HCT116 (cell line): ENCODE data around the gene ENTR1. TPM values are rescaled to one million over a fixed set of nuclear protein-coding genes. Genes with fewer than 3 reads are reported as not detected.

Source experiments
- ATAC-seq: fragments of 200-7000 bp; cut with Tn5 transposase; 2 replicates; pipeline ENCODE4 v1.9.1; 2020; ENCODE audit warnings: mild to moderate bottlenecking, moderate library complexity
- BruUV-seq: library from RNA; stranded (reverse); fragments of 400-500 nt; replicated peaks from 2 replicates; lab custom pipeline; 2021; lab: Mats Ljungman, UMichigan
- CTCF ChIA-PET: fragments of 300-600 bp; sonication (Branson Sonifier 250); formaldehyde crosslinking; loops from one replicate; lab custom pipeline; 2021; ENCODE audit warnings: antibody characterized with exemption; lab: Charles Lee
- POLR2A ChIA-PET: fragments of 300-600, 350-600 bp; sonication (Branson Sonifier 250); formaldehyde crosslinking; loops from one replicate; lab custom pipeline; 2021; ENCODE audit warnings: antibody characterized with exemption; lab: Charles Lee
- RAD21 ChIA-PET, 2 experiments: fragments of 300-600 bp; sonication (Branson Sonifier 250); formaldehyde crosslinking; loops; one replicate each; lab custom pipeline; 2023; ENCODE audit warnings: low total read pairs in 2 of 2; ENCODE audit not compliant: uncharacterized antibody in 2 of 2, unreplicated experiment in 2 of 2, low non-redundant PET in 1 of 2; lab: Charles Lee
- DNase-seq: peaks from one replicate; pipeline ENCODE4 v3.0.0-alpha.2; 2010; ENCODE audit warnings: low read depth, low spot score
- H2AFZ ChIP-seq: fragments of 200-600 bp; shearing (Covaris generic), sonication (generic); 2 replicates; pipeline ENCODE4 v1.6.1; 2017; ENCODE audit warnings: low read depth, mixed run types, mixed read lengths, antibody characterized with exemption, low read length; ENCODE audit not compliant: poor library complexity, severe bottlenecking
- H3K27ac ChIP-seq: 2 replicates; pipeline ENCODE4 v1.5.1; 2012; ENCODE audit warnings: low read depth, low read length
- H3K27me3 ChIP-seq: fragments of 200-600 bp; sonication (generic); 2 replicates; pipeline ENCODE4 v1.6.1; 2016; ENCODE audit warnings: mixed run types, low read length, mixed read lengths; ENCODE audit not compliant: insufficient read depth
- H3K36me3 ChIP-seq, 2 experiments: fragments of 200-500 bp in 1 of 2; fragments of 200-600 bp in 1 of 2; sonication (Bioruptor generic) in 1 of 2; sonication (generic) in 1 of 2; 2 replicates each; pipeline versions ENCODE4 v1.5.1 to v1.6.1; 2014 to 2016; ENCODE audit warnings: low read length in 2 of 2, inconsistent platforms in 1 of 2, mixed read lengths in 1 of 2, mixed run types in 1 of 2; ENCODE audit not compliant: insufficient read depth in 2 of 2, control insufficient read depth in 1 of 2
- H3K4me1 ChIP-seq, 2 experiments: fragments of 200-600 bp in 1 of 2; sonication (generic) in 1 of 2; 2 replicates each; pipeline versions ENCODE4 v1.5.1 to v1.6.1; 2012 to 2017; ENCODE audit warnings: low read length in 2 of 2, inconsistent platforms in 1 of 2, mild to moderate bottlenecking in 1 of 2, mixed read lengths in 1 of 2, mixed run types in 1 of 2, moderate library complexity in 1 of 2; ENCODE audit not compliant: insufficient read depth in 2 of 2, control insufficient read depth in 1 of 2
- H3K4me2 ChIP-seq: fragments of 200-600 bp; sonication (generic); 2 replicates; pipeline ENCODE4 v1.6.1; 2017; ENCODE audit warnings: mixed run types, low read length, mixed read lengths
- H3K4me3 ChIP-seq, 2 experiments: fragments of 200-600 bp in 1 of 2; sonication (generic) in 1 of 2; replicated peaks in 1 of 2; 2 replicates each; pipeline ENCODE4 v1.5.1; 2011 to 2016; ENCODE audit warnings: low read length in 2 of 2, control low read depth in 1 of 2, low read depth in 1 of 2, mild to moderate bottlenecking in 1 of 2, mixed read lengths in 1 of 2, mixed run types in 1 of 2
- H3K79me2 ChIP-seq: fragments of 200-600 bp; sonication (generic); 2 replicates; pipeline ENCODE4 v1.6.1; 2017; ENCODE audit warnings: mild to moderate bottlenecking, mixed run types, low read length, moderate library complexity, mixed read lengths; ENCODE audit not compliant: insufficient read depth
- H3K9ac ChIP-seq: fragments of 200-600 bp; sonication (generic); 2 replicates; pipeline ENCODE4 v1.6.1; 2016; ENCODE audit warnings: low read length, mixed read lengths
- H3K9me2 ChIP-seq: fragments of 200-600 bp; sonication (generic), shearing (Covaris generic); 2 replicates; pipeline ENCODE4 v1.6.1; 2017; ENCODE audit warnings: mixed run types, mild to moderate bottlenecking, moderate library complexity; ENCODE audit not compliant: insufficient read depth
- H3K9me3 ChIP-seq, 2 experiments: fragments of 200-500 bp in 1 of 2; fragments of 200-600 bp in 1 of 2; sonication (Bioruptor generic) in 1 of 2; sonication (generic) in 1 of 2; 2 replicates each; pipeline ENCODE4 v1.6.1; 2014 to 2017; ENCODE audit warnings: low read length in 2 of 2, mixed read lengths in 2 of 2, inconsistent platforms in 1 of 2, low read depth in 1 of 2, mild to moderate bottlenecking in 1 of 2, mixed run types in 1 of 2, moderate library complexity in 1 of 2; ENCODE audit not compliant: control insufficient read depth in 1 of 2, insufficient read depth in 1 of 2
- H4K20me1 ChIP-seq: fragments of 200-600 bp; sonication (generic), shearing (Covaris generic); 2 replicates; pipeline ENCODE4 v1.6.1; 2017; ENCODE audit warnings: mixed run types, mild to moderate bottlenecking, moderate library complexity; ENCODE audit not compliant: insufficient read depth
- CEBPB ChIP-seq: IDR thresholded peaks from 2 replicates; pipeline ENCODE4 v1.6.1; 2012; ENCODE audit warnings: low read depth
- ELF1 ChIP-seq: IDR thresholded peaks from 2 replicates; pipeline ENCODE4 v1.6.1; 2012; ENCODE audit warnings: low read depth, borderline replicate concordance
- EZH2 ChIP-seq: fragments of 200-600 bp; sonication (generic); IDR thresholded peaks from 2 replicates; pipeline ENCODE4 v1.6.1; 2017; ENCODE audit warnings: antibody characterized with exemption, mixed run types
- FOSL1 ChIP-seq: IDR thresholded peaks from 2 replicates; pipeline ENCODE4 v1.6.1; 2012; ENCODE audit warnings: low read depth
- JUND ChIP-seq: IDR thresholded peaks from 2 replicates; pipeline ENCODE4 v1.6.1; 2012
- POLR2A ChIP-seq: IDR thresholded peaks from 2 replicates; pipeline ENCODE4 v1.7.0; 2011; ENCODE audit warnings: borderline replicate concordance; ENCODE audit not compliant: insufficient read depth, insufficient read length; ENCODE audit errors: extremely low read depth
- POLR2AphosphoS5 ChIP-seq: IDR thresholded peaks from 2 replicates; pipeline ENCODE4 v1.6.1; 2011; ENCODE audit warnings: mild to moderate bottlenecking, low read depth, low read length, moderate library complexity
- RAD21 ChIP-seq: IDR thresholded peaks from 2 replicates; pipeline ENCODE4 v1.6.1; 2012; ENCODE audit warnings: low read depth, mild to moderate bottlenecking
- SIN3A ChIP-seq: IDR thresholded peaks from 2 replicates; pipeline ENCODE4 v1.6.1; 2012; ENCODE audit warnings: low read depth
- SP1 ChIP-seq: IDR thresholded peaks from 2 replicates; pipeline ENCODE4 v1.6.1; 2012; ENCODE audit warnings: low read depth
- SRF ChIP-seq: IDR thresholded peaks from 2 replicates; pipeline ENCODE4 v1.6.1; 2012; ENCODE audit warnings: low read depth
- TCF7L2 ChIP-seq: IDR thresholded peaks from 2 replicates; pipeline ENCODE4 v1.7.0; 2011; ENCODE audit warnings: borderline replicate concordance, inconsistent platforms; ENCODE audit not compliant: insufficient read depth, insufficient read length; ENCODE audit errors: extremely low read depth
- ZFX ChIP-seq: fragments of 450-650 bp; IDR thresholded peaks from 2 replicates; pipeline ENCODE4 v1.6.1; 2017
- intact Hi-C: fragments of 100-400 bp; cut with micrococcal nuclease; formaldehyde crosslinking; loops from 2 replicates; pipeline ENCODE4 v1.10.0; 2022
- total RNA-seq: library from RNA; stranded (reverse); gene quantifications from one replicate; pipeline ENCODE4 v1.2.1, GENCODE V29; 2021; ENCODE audit not compliant: unreplicated experiment
- TF ChIP-seq, protein P1 (sequence below), 3 experiments: fragments of 200-600 bp in 1 of 3; sonication (generic) in 1 of 3; IDR thresholded peaks in 2 of 3; conservative IDR thresholded peaks in 1 of 3; 2 replicates each; pipeline ENCODE4 v1.5.1; 2012 to 2017; ENCODE audit warnings: low read depth in 2 of 3, low read length in 2 of 3, antibody characterized with exemption in 1 of 3, borderline replicate concordance in 1 of 3, control low read depth in 1 of 3, mild to moderate bottlenecking in 1 of 3, mixed read lengths in 1 of 3, mixed run types in 1 of 3, moderate library complexity in 1 of 3; ENCODE audit not compliant: insufficient read depth in 1 of 3
- TF ChIP-seq, protein P2 (sequence below): IDR thresholded peaks from 2 replicates; pipeline ENCODE4 v1.6.1; 2012
- TF ChIP-seq, protein P3 (sequence below): IDR thresholded peaks from 2 replicates; pipeline ENCODE4 v1.6.1; 2012; ENCODE audit warnings: low read depth

The ENTR1 gene
- total RNA-seq, 1 experiment from 2014 or later: 119 TPM

DNA sequence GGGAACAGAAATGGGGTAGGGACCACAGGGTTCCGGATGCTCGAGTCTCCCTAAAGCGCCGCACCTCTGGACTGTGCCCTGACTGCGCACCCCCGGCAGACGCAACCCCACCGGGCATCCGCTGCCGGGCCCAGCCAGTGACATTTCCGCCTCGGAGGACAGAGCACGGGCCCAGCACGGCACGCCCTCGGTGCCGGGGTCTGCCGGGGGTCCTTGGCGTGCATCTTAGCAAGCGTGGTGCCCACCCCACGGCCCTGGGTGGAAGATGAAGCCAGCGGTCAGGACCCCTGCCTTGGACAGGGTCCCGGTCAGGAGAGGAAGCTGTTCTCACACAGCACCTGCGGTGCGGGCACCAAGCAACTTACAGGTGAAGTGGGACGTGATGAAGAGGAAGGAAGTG is 22.2 kb upstream of the ENTR1 start:
- peaks cover 7 to 11% of the 10 kb centered on the region in 2 experiments; a peak in 2 of 4 replicates for H3K36me3 ChIP-seq
- no peaks in the 10 kb centered on the region for H3K9me2 ChIP-seq
- ChIA-PET RAD21 (no interaction called here), POLR2A (no interaction called here), CTCF (no interaction called here)
- no peaks in the 10 kb centered on the region for H3K9me3 ChIP-seq
- ATAC-seq: no peak
- intact Hi-C loops: no loop called here
- H3K4me2 ChIP-seq: no peak overlapping the region
- no peak overlapping the region for H3K27ac ChIP-seq
- peaks cover 42% of the 10 kb centered on the region for H3K79me2 ChIP-seq
- H2AFZ ChIP-seq: no peak overlapping the region
- no peaks in the 10 kb centered on the region for H3K27me3 ChIP-seq
- no peaks in the 10 kb centered on the region for H4K20me1 ChIP-seq
- BruUV-seq: no TSS peak
- peaks cover 0 to 3% of the 10 kb centered on the region in 2 experiments; a peak in 3 of 4 replicates for H3K4me1 ChIP-seq
- TF ChIP-seq FOSL1 (no peak), POLR2AphosphoS5 (no peak), POLR2A (no peak), CEBPB (no peak), EZH2 (no peak), ZFX (no peak), TCF7L2 (no peak), JUND (no peak), SIN3A (no peak), ELF1 (no peak), SRF (no peak), RAD21 (no peak), SP1 (no peak)
- TF ChIP-seq, protein P1, sequence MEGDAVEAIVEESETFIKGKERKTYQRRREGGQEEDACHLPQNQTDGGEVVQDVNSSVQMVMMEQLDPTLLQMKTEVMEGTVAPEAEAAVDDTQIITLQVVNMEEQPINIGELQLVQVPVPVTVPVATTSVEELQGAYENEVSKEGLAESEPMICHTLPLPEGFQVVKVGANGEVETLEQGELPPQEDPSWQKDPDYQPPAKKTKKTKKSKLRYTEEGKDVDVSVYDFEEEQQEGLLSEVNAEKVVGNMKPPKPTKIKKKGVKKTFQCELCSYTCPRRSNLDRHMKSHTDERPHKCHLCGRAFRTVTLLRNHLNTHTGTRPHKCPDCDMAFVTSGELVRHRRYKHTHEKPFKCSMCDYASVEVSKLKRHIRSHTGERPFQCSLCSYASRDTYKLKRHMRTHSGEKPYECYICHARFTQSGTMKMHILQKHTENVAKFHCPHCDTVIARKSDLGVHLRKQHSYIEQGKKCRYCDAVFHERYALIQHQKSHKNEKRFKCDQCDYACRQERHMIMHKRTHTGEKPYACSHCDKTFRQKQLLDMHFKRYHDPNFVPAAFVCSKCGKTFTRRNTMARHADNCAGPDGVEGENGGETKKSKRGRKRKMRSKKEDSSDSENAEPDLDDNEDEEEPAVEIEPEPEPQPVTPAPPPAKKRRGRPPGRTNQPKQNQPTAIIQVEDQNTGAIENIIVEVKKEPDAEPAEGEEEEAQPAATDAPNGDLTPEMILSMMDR (IDR thresholded peaks at IDR 0.05 in 2 of 3, conservative IDR thresholded peaks at IDR 0.05 in 1 of 3; ENCODE audit: borderline replicate concordance in 1 of 3, insufficient read depth in 1 of 3, low read depth in 2 of 3, low read length in 2 of 3): no peak
- TF ChIP-seq, protein P2, sequence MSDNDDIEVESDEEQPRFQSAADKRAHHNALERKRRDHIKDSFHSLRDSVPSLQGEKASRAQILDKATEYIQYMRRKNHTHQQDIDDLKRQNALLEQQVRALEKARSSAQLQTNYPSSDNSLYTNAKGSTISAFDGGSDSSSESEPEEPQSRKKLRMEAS: no peak
- TF ChIP-seq, protein P3, sequence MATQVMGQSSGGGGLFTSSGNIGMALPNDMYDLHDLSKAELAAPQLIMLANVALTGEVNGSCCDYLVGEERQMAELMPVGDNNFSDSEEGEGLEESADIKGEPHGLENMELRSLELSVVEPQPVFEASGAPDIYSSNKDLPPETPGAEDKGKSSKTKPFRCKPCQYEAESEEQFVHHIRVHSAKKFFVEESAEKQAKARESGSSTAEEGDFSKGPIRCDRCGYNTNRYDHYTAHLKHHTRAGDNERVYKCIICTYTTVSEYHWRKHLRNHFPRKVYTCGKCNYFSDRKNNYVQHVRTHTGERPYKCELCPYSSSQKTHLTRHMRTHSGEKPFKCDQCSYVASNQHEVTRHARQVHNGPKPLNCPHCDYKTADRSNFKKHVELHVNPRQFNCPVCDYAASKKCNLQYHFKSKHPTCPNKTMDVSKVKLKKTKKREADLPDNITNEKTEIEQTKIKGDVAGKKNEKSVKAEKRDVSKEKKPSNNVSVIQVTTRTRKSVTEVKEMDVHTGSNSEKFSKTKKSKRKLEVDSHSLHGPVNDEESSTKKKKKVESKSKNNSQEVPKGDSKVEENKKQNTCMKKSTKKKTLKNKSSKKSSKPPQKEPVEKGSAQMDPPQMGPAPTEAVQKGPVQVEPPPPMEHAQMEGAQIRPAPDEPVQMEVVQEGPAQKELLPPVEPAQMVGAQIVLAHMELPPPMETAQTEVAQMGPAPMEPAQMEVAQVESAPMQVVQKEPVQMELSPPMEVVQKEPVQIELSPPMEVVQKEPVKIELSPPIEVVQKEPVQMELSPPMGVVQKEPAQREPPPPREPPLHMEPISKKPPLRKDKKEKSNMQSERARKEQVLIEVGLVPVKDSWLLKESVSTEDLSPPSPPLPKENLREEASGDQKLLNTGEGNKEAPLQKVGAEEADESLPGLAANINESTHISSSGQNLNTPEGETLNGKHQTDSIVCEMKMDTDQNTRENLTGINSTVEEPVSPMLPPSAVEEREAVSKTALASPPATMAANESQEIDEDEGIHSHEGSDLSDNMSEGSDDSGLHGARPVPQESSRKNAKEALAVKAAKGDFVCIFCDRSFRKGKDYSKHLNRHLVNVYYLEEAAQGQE: no peak
- no peak for DNase-seq
- H3K9ac ChIP-seq: no peak overlapping the region
- no peak overlapping the region for H3K4me3 ChIP-seq
